ENCODE measurements around the gene ST6GALNAC3.

GRCh38 chr1:76086109-76086508 lies 11.6 kb downstream of the ST6GALNAC3 start:
- TF ChIP-seq, protein P1, sequence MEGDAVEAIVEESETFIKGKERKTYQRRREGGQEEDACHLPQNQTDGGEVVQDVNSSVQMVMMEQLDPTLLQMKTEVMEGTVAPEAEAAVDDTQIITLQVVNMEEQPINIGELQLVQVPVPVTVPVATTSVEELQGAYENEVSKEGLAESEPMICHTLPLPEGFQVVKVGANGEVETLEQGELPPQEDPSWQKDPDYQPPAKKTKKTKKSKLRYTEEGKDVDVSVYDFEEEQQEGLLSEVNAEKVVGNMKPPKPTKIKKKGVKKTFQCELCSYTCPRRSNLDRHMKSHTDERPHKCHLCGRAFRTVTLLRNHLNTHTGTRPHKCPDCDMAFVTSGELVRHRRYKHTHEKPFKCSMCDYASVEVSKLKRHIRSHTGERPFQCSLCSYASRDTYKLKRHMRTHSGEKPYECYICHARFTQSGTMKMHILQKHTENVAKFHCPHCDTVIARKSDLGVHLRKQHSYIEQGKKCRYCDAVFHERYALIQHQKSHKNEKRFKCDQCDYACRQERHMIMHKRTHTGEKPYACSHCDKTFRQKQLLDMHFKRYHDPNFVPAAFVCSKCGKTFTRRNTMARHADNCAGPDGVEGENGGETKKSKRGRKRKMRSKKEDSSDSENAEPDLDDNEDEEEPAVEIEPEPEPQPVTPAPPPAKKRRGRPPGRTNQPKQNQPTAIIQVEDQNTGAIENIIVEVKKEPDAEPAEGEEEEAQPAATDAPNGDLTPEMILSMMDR (IDR thresholded peaks at IDR 0.05; ENCODE audit: low read depth, low read length): no peak
- TF ChIP-seq EZH2phosphoT487 (IDR thresholded peaks at IDR 0.05; ENCODE audit: low read depth): no peak
